Measurements from ENCODE around the gene FAM78A. TPM values are rescaled to one million over a fixed set of nuclear protein-coding genes. Genes with fewer than 3 reads are reported as not detected.

Gene FAM78A
- polyA plus RNA-seq, 1 experiment, result 1.1 TPM

DNA sequence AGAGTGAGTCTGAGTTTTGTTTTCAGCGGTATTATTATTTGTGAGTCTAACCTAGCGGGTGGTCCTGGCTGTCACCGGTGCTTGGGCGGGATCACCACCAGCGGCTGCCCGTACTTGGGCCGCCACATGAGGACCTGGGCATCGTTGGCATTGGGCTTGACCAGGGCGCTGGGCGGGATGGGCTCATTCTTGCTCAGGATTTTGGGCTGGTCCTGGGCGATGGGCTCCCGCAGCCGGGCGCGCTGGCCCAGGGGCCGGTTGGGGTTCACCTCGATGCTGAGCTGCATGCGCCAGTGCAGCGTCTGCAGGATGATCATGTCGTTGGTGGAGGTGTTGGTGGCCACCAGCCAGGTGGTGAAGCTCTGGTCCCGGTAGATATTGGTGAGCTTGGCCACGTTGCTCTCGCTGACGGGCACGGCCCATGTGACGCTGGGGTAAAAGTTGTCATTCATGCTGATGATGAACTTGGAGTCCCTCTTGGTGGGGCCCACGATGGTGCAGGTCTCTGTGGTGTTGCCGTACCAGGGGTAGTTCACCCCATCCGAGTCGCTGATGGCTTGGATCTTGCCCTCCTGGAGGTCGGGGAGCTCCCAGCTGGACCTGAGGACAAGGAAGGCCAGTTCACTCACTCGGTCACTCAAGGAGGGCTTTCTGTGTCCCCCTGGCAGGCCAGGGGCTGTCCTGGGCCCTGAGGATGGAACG, 15.4 kb downstream of the FAM78A start:
- Histone ChIP-seq H3K4me3 (ENCODE audit: low read depth, low read length) (no peak overlapping the region), H3K36me3 (ENCODE audit: control insufficient read depth, insufficient read depth, low read length) (no peaks in the 10 kb centered on the region), H3K27me3 (ENCODE audit: control insufficient read depth, insufficient read depth, low read length) (no peaks in the 10 kb centered on the region)
- ChIA-PET POLR2A (no interaction called here), CTCF (no interaction called here)
- DNase-seq (ENCODE audit: low read depth), result no peak
- TF ChIP-seq, protein P1, sequence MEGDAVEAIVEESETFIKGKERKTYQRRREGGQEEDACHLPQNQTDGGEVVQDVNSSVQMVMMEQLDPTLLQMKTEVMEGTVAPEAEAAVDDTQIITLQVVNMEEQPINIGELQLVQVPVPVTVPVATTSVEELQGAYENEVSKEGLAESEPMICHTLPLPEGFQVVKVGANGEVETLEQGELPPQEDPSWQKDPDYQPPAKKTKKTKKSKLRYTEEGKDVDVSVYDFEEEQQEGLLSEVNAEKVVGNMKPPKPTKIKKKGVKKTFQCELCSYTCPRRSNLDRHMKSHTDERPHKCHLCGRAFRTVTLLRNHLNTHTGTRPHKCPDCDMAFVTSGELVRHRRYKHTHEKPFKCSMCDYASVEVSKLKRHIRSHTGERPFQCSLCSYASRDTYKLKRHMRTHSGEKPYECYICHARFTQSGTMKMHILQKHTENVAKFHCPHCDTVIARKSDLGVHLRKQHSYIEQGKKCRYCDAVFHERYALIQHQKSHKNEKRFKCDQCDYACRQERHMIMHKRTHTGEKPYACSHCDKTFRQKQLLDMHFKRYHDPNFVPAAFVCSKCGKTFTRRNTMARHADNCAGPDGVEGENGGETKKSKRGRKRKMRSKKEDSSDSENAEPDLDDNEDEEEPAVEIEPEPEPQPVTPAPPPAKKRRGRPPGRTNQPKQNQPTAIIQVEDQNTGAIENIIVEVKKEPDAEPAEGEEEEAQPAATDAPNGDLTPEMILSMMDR (IDR thresholded peaks at IDR 0.05; ENCODE audit: insufficient read depth, low read depth, low read length), result no peak

DNA sequence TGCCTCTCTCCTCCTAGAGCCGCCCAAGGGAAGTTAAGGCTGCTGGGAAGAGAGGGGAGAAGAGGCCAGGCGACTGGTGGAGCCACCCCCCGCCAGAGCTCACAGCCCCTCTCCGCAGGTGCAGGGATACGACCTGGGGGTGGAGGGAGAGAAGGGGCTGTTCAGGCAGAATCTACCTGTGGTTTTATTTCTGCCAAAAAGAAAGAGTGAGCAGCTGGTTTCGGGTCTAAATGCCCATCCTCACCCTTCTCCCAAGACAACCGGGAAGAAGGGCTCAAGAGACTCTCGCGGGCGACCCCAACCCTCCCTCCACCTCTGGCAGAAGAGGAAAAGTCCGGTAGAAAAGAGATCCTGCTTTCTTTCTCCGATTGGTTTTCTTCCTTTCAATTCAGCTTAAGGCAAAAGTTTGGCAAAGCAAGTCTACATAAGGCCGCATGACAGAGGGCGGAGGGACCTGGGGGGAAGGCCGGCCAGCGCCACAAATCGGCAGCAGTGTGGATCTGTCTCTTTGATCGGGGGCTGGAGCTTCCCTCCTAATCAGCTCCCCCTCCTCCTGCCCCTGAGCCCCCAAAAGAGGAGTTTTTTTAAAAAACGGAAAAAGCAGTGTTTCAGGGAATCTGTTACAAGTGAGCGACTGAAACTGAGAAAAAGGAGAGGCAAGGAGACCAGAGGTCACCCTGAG, 16.3 kb downstream of the FAM78A start:
- Histone ChIP-seq H3K4me3 (ENCODE audit: low read depth, low read length) (no peak overlapping the region), H3K36me3 (ENCODE audit: control insufficient read depth, insufficient read depth, low read length) (no peaks in the 10 kb centered on the region), H3K27me3 (ENCODE audit: control insufficient read depth, insufficient read depth, low read length) (no peaks in the 10 kb centered on the region)
- TF ChIP-seq, protein P1 (IDR thresholded peaks at IDR 0.05; ENCODE audit: insufficient read depth, low read depth, low read length), result no peak
- DNase-seq (ENCODE audit: low read depth), result no peak
- ChIA-PET CTCF (no interaction called here), POLR2A (interaction anchor here (0.7 kb wide), 1 partner anchor 1770 kb away, joined by 3 read pairs; no protein-coding TSS in a partner anchor)

DNA sequence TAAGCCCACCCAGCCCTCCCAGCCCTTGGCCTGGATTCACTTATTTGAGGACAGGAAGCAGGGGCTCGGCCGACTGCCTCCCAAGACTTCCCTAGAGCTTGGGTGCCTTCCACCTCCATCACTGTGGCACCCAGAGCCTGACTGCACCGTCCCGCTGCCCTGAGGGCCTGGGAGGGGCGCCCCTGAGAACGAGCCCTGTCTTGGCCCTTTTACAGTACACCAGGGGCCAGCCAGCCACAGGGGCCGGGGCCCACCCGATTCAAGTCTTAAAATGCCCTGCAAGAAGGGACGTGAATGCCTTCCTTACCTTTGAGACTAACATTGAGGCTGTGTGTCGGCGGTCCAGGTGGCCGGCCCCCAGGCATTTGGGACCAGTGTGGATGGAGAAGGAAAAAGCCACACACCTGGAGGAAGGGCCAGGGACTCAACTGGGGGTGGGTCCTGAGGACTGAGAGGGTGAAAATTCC, 16.8 kb downstream of the FAM78A start:
- ChIA-PET CTCF (no interaction called here), POLR2A (no interaction called here)
- H3K36me3 ChIP-seq (ENCODE audit: control insufficient read depth, insufficient read depth, low read length), result no peaks in the 10 kb centered on the region
- TF ChIP-seq, protein P1 (IDR thresholded peaks at IDR 0.05; ENCODE audit: insufficient read depth, low read depth, low read length), result no peak
- H3K27me3 ChIP-seq (ENCODE audit: control insufficient read depth, insufficient read depth, low read length), result no peaks in the 10 kb centered on the region
- H3K4me3 ChIP-seq (ENCODE audit: low read depth, low read length), result no peak overlapping the region
- no peak for DNase-seq (ENCODE audit: low read depth)

DNA sequence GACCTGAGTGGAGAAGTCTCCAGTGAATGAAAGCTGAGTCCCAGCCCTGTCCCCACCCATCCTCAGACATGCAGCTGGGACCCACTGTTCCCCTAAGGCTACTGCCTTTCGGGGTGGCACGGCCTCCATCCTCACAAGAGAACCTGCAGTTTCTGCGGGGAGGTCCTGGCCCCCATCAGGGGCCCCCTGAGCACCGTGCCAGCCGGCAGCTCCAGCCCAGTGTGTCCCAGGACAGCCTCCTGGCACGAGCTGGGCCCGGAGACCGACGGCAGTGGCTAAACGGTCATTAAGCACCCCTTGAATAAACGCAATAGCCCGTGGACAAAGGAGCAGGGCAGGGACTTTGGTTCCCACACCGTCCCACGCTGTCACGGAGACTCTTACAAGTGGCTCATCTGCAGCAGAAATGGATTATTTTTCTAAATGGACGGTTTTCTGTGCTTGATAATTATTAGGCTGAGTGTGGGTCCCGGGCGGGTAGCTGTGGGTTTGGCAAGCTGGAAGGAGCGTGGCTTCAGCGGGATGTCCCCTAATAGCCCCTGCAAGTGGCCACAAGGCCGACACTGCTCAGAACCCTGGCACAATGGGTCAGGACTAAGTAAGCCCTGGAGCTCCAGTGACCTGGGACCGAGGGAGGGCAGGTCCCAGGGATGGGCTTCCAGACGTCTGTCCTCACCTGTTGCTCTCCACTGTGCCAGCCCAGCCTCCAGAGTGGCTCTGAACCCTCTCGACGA, 17.4 kb downstream of the FAM78A start:
- no peak for DNase-seq (ENCODE audit: low read depth)
- CTCF ChIA-PET, result interaction anchor here (0.6 kb wide), 1 partner anchor 80 kb away, joined by 4 read pairs; no protein-coding TSS in a partner anchor
- POLR2A ChIA-PET, result no interaction called here
- H3K27me3 ChIP-seq (ENCODE audit: control insufficient read depth, insufficient read depth, low read length), result no peaks in the 10 kb centered on the region
- TF ChIP-seq, protein P1 (IDR thresholded peaks at IDR 0.05; ENCODE audit: insufficient read depth, low read depth, low read length), result no peak
- H3K4me3 ChIP-seq (ENCODE audit: low read depth, low read length), result no peak overlapping the region
- no peaks in the 10 kb centered on the region for H3K36me3 ChIP-seq (ENCODE audit: control insufficient read depth, insufficient read depth, low read length)

DNA sequence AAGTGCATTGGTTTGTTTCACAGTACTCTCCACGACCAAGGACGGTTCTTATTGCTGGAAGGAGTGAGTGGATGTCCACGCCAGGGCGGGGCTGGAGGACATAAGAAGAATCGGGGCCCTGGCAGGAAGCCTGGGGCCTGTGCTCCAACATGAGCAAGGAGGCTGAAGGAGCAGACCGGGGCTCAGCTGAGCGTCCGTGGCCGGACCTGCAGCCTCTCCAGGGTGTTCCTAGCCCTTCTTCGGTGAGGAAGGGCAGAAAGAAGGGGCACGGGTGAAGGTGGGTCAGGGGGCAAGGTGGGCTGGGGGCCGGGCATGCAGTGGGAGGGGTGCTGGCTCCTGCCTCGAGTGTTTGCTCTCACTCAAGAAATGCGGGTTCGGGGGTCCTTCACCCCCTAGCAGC, 18.1 kb downstream of the FAM78A start:
- Histone ChIP-seq H3K27me3 (ENCODE audit: control insufficient read depth, insufficient read depth, low read length) (no peaks in the 10 kb centered on the region), H3K36me3 (ENCODE audit: control insufficient read depth, insufficient read depth, low read length) (no peaks in the 10 kb centered on the region), H3K4me3 (ENCODE audit: low read depth, low read length) (no peak overlapping the region)
- POLR2A ChIA-PET, result no interaction called here
- TF ChIP-seq, protein P1 (IDR thresholded peaks at IDR 0.05; ENCODE audit: insufficient read depth, low read depth, low read length), result no peak
- CTCF ChIA-PET, result interaction anchor here (0.6 kb wide), 1 partner anchor 80 kb away, joined by 4 read pairs; no protein-coding TSS in a partner anchor
- no peak for DNase-seq (ENCODE audit: low read depth)
